Measurements from ENCODE around the gene GRB10. TPM values are rescaled to one million over a fixed set of nuclear protein-coding genes. Genes with fewer than 3 reads are reported as not detected.
A peak's percentile ranks its signal among the peaks of the same experiment; 100 is the strongest.

GRB10 gene
- total RNA-seq, 4 donors from 2014 or later = 40.4 to 88.6 (median 61.1) TPM

GRCh38 chr7:50713123-50713965 lies 69.4 kb downstream of the GRB10 start:
- TF ChIP-seq CTCF (IDR thresholded peaks at IDR 0.05 in 4 of 5, conservative IDR thresholded peaks at IDR 0.05 in 1 of 5) (no peak), POLR2A (IDR thresholded peaks at IDR 0.05) (no peak)
- Histone ChIP-seq H3K27ac (peak overlapping the region in 3 of 4 donors; percentile 33 to 73 (median 71)), H3K4me1 (peaks cover 44 to 66% of the 10 kb centered on the region in 2 donors), H3K4me3 (no peak overlapping the region), H3K36me3 (no peaks in the 10 kb centered on the region), H3K9me3 (no peaks in the 10 kb centered on the region), H3K27me3 (no peaks in the 10 kb centered on the region)
- ATAC-seq = no peak
- intact Hi-C loops (cut with DNase I; ENCODE audit: low total_unique reads) = loop anchor here (5.0 kb wide), 1 partner anchor 89 kb away; no protein-coding TSS in a partner anchor
- DNase-seq = no peak
- in situ Hi-C loops (cut with MboI; ENCODE audit: low sequenced_read_pairs in 4 of 4) = no loop called here

- Histone ChIP-seq H3K9me3 (no peaks in the 10 kb centered on the region), H3K4me1 (peaks cover 44 to 64% of the 10 kb centered on the region in 2 donors), H3K36me3 (no peaks in the 10 kb centered on the region), H3K27ac (peak overlapping the region; percentile 33 to 73 (median 59)), H3K27me3 (no peaks in the 10 kb centered on the region), H3K4me3 (no peak overlapping the region)
- DNase-seq (no peak), ATAC-seq (no peak)
- TF ChIP-seq POLR2A (IDR thresholded peaks at IDR 0.05) = no peak
- no peak for TF ChIP-seq CTCF (IDR thresholded peaks at IDR 0.05 in 4 of 5, conservative IDR thresholded peaks at IDR 0.05 in 1 of 5)
- intact Hi-C loops (cut with DNase I; ENCODE audit: low total_unique reads) = loop anchor here (5.0 kb wide), 1 partner anchor 90 kb away; no protein-coding TSS in a partner anchor
- in situ Hi-C loops (cut with MboI; ENCODE audit: low sequenced_read_pairs in 4 of 4) = no loop called here
Measured at GRCh38 chr7:50712252-50713122, 70.2 kb downstream of the GRB10 start.

GRCh38 chr7:50711271-50712175 lies 71.2 kb downstream of the GRB10 start:
- Histone ChIP-seq H3K27ac (peak overlapping the region; percentile 33 to 73 (median 59)), H3K36me3 (no peaks in the 10 kb centered on the region), H3K9me3 (no peaks in the 10 kb centered on the region), H3K4me3 (no peak overlapping the region), H3K27me3 (no peaks in the 10 kb centered on the region), H3K4me1 (peaks cover 44 to 64% of the 10 kb centered on the region in 2 donors)
- in situ Hi-C loops (cut with MboI; ENCODE audit: low sequenced_read_pairs in 4 of 4) = no loop called here
- intact Hi-C loops (cut with DNase I; ENCODE audit: low total_unique reads) = loop anchor here (2.0 to 5.0 kb wide), 2 partner anchors 55 to 91 kb away; no protein-coding TSS in a partner anchor
- TF ChIP-seq POLR2A (IDR thresholded peaks at IDR 0.05) (no peak), CTCF (IDR thresholded peaks at IDR 0.05 in 4 of 5, conservative IDR thresholded peaks at IDR 0.05 in 1 of 5) (no peak)
- DNase-seq (peak; percentile 70 to 84), ATAC-seq (peak; percentile 81 to 85)
